CMK (cell line): ENCODE measurements around the gene TIPARP.
A peak's percentile ranks its signal among the peaks of the same experiment; 100 is the strongest.

Experiments used
- DNase-seq: peaks from one replicate; pipeline ENCODE4 v3.0.0-alpha.2; 2010; ENCODE audit warnings: low read depth

TIPARP gene, protein sequence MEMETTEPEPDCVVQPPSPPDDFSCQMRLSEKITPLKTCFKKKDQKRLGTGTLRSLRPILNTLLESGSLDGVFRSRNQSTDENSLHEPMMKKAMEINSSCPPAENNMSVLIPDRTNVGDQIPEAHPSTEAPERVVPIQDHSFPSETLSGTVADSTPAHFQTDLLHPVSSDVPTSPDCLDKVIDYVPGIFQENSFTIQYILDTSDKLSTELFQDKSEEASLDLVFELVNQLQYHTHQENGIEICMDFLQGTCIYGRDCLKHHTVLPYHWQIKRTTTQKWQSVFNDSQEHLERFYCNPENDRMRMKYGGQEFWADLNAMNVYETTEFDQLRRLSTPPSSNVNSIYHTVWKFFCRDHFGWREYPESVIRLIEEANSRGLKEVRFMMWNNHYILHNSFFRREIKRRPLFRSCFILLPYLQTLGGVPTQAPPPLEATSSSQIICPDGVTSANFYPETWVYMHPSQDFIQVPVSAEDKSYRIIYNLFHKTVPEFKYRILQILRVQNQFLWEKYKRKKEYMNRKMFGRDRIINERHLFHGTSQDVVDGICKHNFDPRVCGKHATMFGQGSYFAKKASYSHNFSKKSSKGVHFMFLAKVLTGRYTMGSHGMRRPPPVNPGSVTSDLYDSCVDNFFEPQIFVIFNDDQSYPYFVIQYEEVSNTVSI

DNA sequence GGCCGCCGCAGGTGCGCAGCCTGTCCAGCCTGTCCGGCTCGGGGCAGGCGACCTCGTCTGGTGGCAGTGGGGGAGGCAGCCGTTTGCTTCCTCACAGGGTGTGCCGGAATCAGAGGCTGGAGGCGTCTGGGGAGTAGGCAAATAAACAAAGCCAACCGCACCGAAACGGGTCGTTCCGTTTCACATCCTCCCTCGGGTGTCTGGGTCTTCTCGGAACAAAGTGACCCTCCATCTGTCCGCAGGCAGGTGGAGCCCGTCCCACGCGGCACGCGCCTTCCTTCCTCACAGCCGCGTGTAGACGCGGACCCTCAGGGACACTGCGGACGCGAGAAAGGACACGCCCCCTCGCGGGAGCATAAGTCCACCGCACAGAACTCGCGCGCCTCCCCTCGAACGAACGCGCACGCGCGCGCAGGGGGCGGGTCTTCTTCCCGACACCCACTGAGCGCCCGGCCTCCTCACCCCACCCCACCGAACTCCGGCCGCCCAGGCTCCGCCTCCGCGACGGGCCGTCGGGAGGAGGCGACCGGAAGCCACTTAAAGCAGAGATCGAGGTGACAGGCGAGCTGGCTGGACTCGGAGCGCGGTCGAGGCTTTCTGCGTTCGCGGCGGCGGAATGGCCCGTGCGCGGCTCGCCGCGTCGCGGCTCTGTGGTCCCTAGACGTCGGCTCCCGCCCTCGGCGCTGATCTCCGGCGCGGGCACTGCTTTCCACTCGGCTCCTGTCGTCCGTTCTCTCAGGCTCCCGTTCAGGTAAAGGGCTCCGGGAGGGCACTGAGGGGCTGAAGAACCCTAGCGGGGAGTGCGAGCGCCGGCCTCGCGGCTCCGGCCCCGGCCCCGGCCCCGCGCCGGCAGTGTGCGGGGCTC lies at the start of gene TIPARP:
Gene TIPARP (plus strand): TSS at position 545 of the 865 bp plus-strand sequence. CDS start 3,108 bp downstream, outside the sequence.
- peak; percentile 89 for DNase-seq

DNA sequence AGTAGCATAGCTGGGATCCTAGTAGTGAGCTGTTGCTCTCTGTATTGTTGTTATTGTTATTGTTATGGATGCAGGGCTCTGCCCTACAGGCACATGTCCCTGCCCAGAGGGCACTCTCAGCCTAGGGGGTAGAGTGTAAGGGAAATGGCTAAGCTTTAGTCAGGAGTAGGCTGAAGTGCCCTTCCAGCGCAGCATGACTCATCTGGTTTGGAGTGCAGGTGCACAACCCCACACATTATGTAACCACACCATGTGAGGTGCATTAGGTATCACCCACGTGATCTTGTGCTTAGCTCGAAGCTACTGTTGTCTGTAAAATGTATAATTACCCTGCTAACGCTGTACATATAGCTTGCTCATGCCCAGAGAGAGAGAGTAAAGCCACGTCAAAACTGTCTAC lies 48.3 kb upstream of the TIPARP start:
- no peak for DNase-seq

DNA sequence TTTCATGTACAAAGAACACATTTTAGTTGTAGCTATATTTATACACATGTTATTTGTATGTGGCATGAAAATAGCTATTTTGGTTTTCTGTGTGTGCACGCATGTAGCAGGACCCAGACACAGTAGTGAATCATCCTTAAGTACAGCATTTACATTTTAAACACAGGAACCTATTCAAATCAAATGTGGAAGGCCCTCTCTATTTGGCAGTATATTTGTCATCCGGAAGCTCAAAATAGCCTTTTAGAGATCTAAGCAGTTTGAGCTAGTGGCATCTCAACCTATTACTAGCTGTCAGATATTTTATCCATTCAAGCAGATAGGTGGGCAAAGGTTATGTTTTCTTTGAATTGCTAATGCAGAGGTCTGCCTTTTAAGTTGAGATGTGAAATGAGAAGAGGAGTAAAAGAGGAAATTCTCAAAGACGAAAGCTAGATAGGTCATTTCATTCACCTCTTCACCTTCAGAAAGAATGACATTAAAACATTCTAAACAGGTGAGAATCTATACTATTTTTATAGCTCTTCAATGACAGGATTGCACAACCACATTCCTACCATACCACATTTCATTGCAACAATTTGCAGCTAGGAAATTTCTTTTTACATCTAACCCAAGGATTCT lies 46.3 kb upstream of the TIPARP start:
- no peak for DNase-seq

DNA sequence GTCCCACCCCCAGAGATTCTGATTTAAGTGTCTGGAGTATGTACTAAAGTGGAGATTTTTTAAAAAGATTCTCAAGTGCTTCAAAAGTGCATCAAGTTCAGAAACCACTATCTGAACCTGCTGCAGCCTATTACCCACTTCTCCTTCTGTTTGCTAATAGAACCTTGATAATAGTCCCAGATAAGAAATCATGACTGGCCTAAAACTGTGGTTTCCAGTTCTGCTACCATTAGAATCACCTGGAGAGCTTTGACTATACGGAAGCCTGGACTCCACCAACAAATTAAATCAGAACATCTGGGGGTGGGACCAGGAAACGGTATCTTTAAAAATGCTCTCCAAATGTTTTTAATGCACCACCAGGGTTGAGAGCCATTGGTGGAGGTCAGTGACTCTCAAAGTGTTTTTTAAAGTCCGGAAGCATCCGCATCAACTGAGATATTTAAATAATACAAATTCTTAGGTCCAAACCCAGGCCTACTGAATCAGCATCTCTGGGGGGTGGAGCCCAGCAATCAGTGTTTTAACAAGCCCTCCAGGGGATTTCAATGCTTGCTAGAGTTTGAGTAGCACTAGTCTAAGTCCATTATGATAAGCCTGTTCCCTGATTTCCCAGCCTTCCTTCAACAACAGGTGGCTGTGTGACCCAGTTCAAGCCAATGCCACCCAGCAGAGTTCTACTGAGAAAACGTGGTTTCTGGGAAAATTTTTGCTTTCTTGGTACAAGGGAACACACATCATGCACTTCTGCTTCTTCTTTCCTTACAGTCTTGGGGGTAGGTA lies 45.4 kb upstream of the TIPARP start:
- no peak for DNase-seq

DNA sequence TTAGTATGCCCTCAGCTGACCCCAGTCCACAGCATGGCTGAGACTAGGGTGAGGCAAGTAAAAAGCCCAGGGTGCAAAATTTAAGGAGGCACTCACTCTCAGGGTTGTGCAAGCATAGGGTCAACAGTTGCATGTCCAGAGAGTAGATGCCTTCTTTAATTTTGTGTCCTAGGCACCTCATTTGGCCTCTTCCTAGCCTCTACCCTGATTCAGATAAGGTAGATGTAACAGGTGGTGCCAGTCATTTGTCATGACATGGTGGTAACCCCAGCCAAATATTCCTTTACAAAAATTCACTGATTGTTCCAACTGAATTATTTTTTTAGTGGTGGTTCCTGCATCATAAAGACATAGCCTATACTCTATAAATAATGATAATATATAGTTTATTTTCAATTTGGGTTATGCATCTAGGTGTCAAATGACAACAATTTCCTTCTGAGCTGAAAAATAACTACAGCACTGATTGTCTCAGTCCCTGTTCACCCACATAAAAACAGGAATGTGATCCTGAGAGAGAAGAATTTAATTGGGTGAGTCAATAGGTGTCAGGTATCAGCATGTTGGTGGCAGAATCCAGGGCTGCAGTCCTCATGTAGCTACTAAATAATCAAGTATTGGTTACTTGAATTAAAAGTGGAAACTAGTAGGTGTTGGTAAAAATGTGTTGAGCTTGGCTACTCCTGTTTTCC lies 44.2 kb upstream of the TIPARP start:
- DNase-seq: no peak

DNA sequence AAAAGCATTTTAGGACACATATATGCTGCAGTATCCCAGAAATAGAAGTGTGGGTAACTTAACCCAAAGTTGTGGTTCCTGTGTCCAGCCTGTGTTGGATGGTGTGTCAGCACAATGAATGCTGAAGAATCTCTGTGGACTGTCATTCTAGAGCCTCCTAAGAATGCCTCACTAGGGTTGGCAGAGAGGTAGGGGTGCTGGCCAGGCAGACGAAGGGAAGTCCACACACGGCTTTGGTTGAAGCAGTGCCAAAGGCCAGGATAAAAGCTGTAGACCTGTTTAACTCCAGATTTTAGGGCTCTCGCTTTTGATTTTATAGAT lies 43.7 kb upstream of the TIPARP start:
- no peak for DNase-seq

DNA sequence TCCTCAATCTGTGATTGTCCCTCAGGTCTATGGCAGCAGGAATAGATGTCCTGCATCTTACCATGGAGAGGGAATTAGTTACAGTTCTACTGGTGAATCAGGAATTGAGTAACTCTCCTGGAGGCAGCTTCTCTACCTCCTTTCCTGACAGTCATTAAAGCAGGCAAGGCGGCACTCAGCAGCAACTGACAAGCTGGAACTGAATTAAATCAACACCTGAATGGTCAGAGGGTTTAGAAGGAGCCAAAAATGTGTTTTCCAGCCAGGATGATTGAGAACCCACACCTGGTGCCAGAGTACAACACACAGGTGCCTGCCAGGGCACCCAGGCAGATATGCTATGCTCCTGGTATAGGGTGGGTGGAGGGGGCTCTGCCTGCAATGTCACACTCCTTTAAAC lies 43.1 kb upstream of the TIPARP start:
- DNase-seq: no peak

DNA sequence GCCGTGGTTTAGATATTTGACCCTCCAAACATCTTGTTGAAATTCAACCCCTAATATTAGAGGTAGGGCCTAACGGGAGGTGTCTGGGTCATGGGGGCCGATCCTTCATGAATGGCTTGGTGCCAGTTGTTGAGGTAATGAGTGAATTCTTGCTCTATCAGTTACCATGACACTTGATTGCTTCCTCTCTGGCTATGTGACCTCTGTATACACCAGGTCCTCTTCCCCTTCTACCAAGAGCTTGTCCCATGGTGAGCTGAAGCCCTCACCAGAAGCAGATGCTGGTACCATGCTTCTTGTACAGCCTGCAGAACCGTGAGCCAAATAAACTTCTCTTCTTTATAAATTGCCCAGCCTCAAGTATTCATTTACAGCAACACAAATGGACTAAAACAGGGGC lies 41.8 kb upstream of the TIPARP start:
- no peak for DNase-seq

DNA sequence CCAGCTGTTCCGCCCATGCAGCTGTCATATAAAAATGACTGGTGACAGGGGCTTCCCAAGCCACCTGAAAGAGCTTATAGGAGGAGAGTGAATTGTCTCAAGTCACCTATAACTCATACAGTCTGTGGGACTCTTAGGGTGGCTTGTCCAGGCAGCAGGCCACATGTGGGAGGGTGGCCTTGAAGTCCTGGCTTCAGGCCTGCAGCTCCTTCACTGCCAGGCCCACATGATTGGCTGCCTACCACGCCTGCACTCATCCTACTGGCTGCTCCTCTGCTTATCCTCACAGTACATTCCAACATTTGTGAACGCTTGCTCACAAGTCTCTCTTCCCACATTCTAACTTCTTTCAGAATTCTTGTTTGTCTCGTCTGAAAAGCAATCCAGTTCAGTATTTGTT lies 41.1 kb upstream of the TIPARP start:
- DNase-seq: no peak

DNA sequence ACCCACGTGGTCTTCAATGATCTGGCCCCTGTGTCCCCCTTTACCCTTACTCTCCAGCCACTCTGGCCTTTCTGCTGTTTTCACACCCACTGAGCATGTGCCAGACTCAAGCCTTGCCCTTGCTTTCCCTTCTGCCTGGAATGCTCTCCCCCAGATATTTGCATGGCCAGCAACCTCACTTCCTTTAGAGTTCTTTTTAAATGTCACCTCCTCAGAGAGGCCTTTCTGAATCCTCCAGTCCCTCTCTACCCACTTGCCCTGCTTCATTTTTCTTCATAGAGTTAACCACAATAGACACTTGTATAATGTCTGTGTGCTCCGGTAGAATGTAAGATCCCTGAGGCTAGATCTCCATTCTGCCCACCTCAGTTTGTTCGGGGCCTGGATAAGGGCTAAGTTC lies 39.4 kb upstream of the TIPARP start:
- no peak for DNase-seq

DNA sequence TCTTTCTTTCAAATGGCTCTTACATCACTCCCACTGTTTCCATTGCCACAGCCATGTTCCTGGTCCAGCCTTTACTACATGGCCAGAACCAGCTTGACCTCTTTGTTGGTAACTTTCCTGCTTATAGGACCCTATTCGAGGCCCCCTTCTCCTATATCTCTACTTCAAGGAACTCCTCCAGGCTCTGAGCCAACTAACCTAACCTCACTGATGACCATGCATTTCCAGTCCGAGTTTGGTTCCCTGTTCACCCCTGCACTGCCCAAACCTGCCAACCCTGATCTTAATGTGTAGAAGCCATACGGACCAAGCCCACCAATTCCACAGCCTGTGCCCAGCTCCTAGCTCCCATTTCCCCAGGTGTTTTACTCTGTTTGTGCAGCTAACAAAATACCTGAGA lies 38.4 kb upstream of the TIPARP start:
- DNase-seq: no peak

DNA sequence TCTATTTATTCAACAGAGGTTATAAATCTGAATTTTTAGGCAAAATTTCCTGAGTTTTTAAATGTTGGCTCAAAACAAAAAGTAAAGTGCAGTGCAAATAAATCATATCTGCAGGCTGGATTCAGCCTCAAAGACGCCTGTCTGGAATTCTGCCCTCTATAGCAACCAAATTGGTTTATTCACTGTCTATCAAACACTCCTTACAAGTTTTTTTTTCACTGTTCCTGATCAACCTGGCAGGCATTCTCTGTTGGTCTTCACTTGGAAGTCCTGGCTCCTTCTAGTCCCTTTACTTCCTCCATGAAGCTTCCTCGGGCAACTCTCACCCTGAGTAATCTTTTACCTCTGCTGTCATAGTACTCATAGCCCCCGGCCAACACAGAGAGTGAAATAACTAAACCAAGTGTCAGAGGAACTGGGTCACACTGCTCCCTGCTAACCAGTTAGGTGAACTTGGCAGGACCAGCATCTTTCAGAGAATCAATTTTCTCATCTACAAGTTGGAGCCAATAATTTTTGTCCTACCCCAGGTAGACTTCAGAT lies 36.8 kb upstream of the TIPARP start:
- no peak for DNase-seq

DNA sequence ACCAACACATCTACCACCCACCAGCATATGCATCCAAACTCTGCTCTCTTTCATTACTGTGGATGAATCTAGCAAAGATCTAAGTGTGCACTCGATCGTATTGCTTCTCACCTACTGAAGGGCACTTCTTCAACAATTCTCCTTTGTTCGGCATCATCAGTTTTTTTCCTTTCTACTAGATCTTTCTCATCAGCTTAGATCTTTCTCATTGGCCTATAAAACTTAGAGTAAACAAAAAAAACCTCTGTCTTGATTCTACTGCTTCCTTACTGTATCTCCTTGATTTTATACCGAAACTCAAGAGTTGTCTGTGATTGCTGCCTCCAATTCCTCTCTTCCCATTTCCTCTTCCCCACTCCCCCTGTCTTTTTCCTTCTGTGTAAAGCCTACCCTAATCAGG lies 36.1 kb upstream of the TIPARP start:
- DNase-seq: no peak

DNA sequence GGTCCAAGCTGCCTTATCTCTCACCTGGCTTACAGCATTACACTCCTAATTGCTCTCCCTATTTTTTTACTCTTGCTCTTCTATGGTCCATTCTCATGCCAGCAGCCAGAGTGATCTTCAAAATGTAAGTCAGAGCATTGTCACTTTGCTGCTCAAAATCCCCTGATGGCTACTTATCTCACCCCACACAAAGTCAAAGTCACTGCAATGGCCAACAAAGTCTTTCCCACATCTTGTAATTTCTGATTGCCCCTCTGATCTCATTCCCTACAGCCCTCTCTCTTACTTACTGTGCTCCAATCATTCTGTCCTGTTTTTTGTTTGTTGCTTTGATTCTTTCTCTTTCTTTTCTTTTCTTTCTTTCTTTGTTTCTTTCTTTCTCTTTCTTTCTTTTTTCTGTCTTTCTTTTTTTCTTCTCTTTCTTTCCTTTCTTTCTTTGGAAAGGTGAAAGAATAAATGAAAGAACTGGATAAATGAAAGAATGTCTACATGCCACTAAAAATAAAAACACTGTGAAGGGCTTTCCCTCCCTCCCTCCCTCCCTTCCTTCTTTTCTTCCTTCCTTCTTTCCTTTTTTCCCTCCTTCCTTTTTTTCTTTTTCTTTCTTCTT lies 34.9 kb upstream of the TIPARP start:
- DNase-seq: no peak

DNA sequence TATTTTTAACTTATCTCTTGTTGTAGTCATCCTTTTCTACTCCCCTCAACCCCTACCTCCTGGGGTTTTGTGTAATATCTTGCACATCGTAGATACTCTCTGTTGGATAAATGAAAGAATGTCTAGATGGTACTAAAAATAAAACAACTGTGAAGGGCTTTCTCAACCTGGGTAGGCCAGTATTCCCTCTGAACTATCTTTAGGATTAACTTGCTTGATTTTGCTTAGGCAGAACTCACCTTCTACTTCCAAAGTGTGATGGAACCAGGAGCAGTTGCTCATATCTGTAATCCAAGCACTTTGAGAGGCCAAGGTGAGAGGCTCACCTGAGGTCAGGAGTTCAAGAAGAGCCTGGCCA lies 32.8 kb upstream of the TIPARP start:
- no peak for DNase-seq

DNA sequence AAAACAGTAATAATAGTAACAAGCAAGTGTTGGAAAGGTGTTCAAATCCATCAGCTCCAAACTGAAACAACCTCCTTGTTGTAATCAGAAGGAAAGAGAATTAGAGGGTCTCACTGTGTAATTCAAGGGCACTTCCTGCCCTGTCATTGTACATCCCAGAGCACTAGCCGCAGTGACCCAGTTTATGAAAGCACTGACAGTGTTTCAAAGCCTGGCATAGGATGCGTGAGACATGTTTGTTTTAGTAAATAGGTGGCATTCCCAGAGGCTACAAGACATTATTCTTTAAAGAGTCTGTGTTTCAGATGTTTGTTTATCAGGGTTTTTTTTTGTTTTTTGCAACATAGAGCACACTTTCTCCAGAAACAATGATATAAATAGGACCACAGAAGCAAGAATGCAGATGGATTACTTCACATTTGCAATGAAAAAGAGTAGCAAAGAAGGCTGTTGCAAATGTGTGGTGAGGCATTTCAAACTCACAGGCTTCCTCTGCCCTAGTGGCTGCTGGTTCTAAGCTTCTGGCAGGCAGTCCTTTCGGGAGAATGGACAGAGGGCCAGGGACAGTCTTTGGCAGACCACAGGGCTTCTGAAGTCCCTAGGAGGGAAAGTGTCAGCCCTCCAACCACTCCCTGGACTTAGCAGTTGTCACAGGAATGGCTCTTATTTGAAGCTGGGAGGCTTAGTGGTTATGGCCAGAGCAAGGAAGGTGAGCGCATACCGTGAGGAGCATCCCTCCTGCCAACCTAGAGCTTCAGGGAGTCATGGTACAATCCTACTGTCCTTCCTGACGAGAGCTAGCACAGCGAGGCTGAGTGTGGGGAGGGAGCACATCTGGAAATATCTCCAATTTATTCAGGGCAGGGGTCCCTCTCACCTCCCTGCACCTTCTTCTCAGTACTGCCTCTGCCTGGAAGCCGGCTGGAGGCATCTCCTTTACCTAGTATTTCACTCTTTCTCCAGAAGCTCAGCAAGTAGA lies 31.4 kb upstream of the TIPARP start:
- no peak for DNase-seq

DNA sequence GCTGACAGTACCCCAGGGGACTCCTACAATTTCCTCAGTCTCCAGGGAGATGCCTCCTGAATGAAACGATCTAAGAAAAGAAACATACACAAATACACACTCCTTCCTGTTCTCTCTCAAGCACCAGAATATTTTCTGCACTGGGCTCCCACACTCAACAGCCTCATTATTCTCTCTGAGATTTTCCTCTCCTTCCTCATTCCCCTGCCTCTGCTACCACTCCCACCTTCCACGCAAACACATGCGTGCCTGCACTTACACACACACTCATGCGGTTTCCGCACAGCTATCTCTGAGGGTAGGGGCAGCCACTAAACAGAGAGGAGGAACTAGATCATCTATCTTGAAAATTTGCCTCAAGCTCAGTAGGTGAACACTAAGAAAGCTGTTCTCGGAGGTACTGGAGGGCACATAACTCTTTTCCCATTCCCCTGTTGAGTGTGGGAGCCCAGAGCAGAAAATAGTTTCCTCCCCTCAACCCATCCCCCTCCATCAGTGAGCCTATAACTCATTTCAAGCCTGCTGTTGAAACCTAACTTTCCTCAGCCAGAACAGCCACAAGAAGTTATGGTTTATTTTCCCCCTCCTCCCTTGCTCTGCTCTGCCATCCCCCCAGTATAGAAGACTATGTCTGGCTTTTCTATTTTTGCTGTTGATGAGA lies 30.5 kb upstream of the TIPARP start:
- peak; percentile 45 for DNase-seq

DNA sequence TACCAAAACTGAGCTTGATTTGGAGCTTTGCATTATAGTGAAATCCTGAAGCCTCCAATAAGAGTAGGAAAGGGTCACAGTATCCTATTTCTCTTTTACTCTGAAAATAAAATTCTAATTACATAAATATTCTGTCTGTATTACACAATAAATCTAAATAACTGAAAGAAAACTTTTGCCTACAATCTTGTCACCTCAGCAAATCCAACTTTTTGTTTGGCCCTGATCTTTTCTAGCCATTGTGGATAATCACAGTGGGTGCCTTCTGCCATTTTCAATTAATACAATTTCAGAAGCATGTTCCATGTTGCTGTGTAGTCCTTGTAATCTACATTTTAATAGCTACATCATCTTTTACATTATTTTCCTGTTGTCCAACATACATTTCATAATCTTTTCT lies 29.4 kb upstream of the TIPARP start:
- no peak for DNase-seq

DNA sequence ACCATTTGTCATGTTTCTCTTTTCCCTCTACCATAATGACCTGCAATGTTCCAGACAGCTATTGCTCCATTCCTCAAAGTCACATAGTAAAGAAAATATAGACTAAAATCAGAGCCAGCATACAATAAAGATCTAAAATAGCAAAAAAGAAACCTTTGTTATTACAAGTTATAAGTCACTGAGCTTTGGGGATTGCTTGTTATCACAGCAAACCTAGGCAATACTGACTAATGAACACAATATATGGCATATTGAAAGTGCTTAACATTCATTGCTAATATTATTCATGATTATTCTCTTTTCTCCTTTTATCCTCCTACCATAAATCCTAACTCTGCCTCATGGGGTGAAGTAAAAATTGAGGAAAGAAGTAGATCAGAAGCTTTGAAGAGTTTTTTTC lies 27.4 kb upstream of the TIPARP start:
- DNase-seq: no peak
